22Rv1 (cell line): ENCODE results near the gene IGFBP7.

ENCODE experiments used
- CTCF ChIP-seq: fragments of 450-650 bp; IDR thresholded peaks from 2 replicates; pipeline ENCODE4 v1.5.1; 2017; ENCODE audit warnings: mild to moderate bottlenecking
- ZFX ChIP-seq: fragments of 450-650 bp; IDR thresholded peaks from 2 replicates; pipeline ENCODE4 v1.6.1; 2017; ENCODE audit warnings: antibody characterized with exemption, borderline replicate concordance

GRCh38 chr4:57151481-57151880, 41.3 kb upstream of the IGFBP7 start:
- TF ChIP-seq CTCF (no peak), ZFX (no peak)
